Astrocyte (in vitro differentiated cells and primary cell): Measurements from ENCODE around the gene ELAVL2.

Source experiments
- CTCF ChIP-seq: IDR thresholded peaks from 2 replicates; pipeline ENCODE4 v1.5.1; 2011; ENCODE audit warnings: low read depth, mild to moderate bottlenecking, inconsistent platforms, low read length, moderate library complexity; ENCODE audit not compliant: insufficient read depth
- EZH2 ChIP-seq: IDR thresholded peaks from 2 replicates; pipeline ENCODE4 v1.6.1; 2012; ENCODE audit warnings: mild to moderate bottlenecking, low read length, inconsistent platforms; ENCODE audit not compliant: insufficient read depth

GRCh38 chr9:23803216-23803615 lies 22.8 kb downstream of the ELAVL2 start:
- TF ChIP-seq CTCF (no peak), EZH2 (no peak)
